ENCODE results near the gene CRADD. TPM values are rescaled to one million over a fixed set of nuclear protein-coding genes. Genes with fewer than 3 reads are reported as not detected.

Gene CRADD
- total and polyA plus RNA-seq, 10 of the 15 experiments (the other 5 are each of a cell fraction or from before 2014, with no cell fraction given), result 7.6 to 15.5 (median 11.7) TPM

- H4K20me1 ChIP-seq (ENCODE audit: control insufficient read depth, insufficient read depth), result no peaks in the 10 kb centered on the region
- ChIA-PET POLR2A (no interaction called here), RAD21 (ENCODE audit: unreplicated experiment) (no interaction called here), CTCF (no interaction called here), SMC1A (ENCODE audit: uncharacterized antibody, unreplicated experiment) (interaction anchor here (0.5 kb wide), 1 partner anchor 10 kb away, joined by 3 read pairs; no protein-coding TSS in a partner anchor)
- no peaks in the 10 kb centered on the region for H3K36me3 ChIP-seq (ENCODE audit: control insufficient read depth in 2 of 2, insufficient read depth in 2 of 2, low read length in 1 of 2)
- FAIRE-seq, result no peak
- no peak overlapping the region for H3K4me2 ChIP-seq (ENCODE audit: control insufficient read depth, insufficient read depth)
- WGBS (ENCODE audit: insufficient coverage, insufficient replicate concordance, low lambda C conversion rate, missing lambda C conversion rate), result 40% methylated on average over 1 of the region's 1 CpG
- no TSS peak for BruUV-seq (replicated peaks)
- H3K27ac ChIP-seq (ENCODE audit: control insufficient read depth, insufficient read depth), result no peak overlapping the region
- H2AFZ ChIP-seq (ENCODE audit: control insufficient read depth, low read depth, low read length), result no peak overlapping the region
- in situ Hi-C loops (cut with MboI) (no loop called here), intact Hi-C loops (cut with micrococcal nuclease; ENCODE audit: unreplicated experiment) (no loop called here)
- no peak overlapping the region for H3K9ac ChIP-seq (ENCODE audit: control insufficient read depth, insufficient read depth, low read length)
- no peaks in the 10 kb centered on the region for H3K79me2 ChIP-seq (ENCODE audit: control insufficient read depth, insufficient read depth, low read length)
- H3K4me3 ChIP-seq, result no peak overlapping the region
- no peak for ATAC-seq
- no peak for DNase-seq (ENCODE audit: low read depth, low spot score)
- H3K4me1 ChIP-seq (ENCODE audit: control insufficient read depth, insufficient read depth, low read length), result no peaks in the 10 kb centered on the region
- H3K9me3 ChIP-seq (replicated peaks; ENCODE audit: control insufficient read depth, insufficient read depth, low read length), result peaks cover 2% of the 10 kb centered on the region; the same call in 1 of the 3 replicates
- no peaks in the 10 kb centered on the region; a peak in 1 of 4 replicates for H3K27me3 ChIP-seq (replicated peaks in 1 of 2; ENCODE audit: control insufficient read depth in 2 of 2, insufficient read depth in 2 of 2, low read length in 1 of 2)
- no peak for TF ChIP-seq SUPT20H (IDR thresholded peaks at IDR 0.05; ENCODE audit: borderline replicate concordance, control insufficient read depth, low read depth, low read length)
- TF ChIP-seq NR2C2 (IDR thresholded peaks at IDR 0.05; ENCODE audit: borderline replicate concordance, control insufficient read depth, insufficient read length, low read depth), result no peak
- TF ChIP-seq IRF5 (IDR thresholded peaks at IDR 0.05; ENCODE audit: borderline replicate concordance), result no peak
- no peak for TF ChIP-seq EZH2 (IDR thresholded peaks at IDR 0.05; ENCODE audit: borderline replicate concordance, control insufficient read depth, low read depth, low read length)
- no peak for TF ChIP-seq ZNF207 (IDR thresholded peaks at IDR 0.05; ENCODE audit: borderline replicate concordance)
- no peak for TF ChIP-seq CHD1 (IDR thresholded peaks at IDR 0.05; ENCODE audit: low read depth, low read length)
- no peak for TF ChIP-seq KDM1A (IDR thresholded peaks at IDR 0.05; ENCODE audit: borderline replicate concordance)
- TF ChIP-seq HDGF (IDR thresholded peaks at IDR 0.05), result no peak
- TF ChIP-seq ZNF384 (IDR thresholded peaks at IDR 0.05; ENCODE audit: borderline replicate concordance, low read depth, low read length), result no peak
- no peak for TF ChIP-seq ZBTB4 (CRISPR knock-in tag; IDR thresholded peaks at IDR 0.05)
- no peak for TF ChIP-seq NR2C1 (IDR thresholded peaks at IDR 0.05)
- no peak for TF ChIP-seq ZZZ3 (IDR thresholded peaks at IDR 0.05; ENCODE audit: control insufficient read depth, insufficient read length, low read depth)
- TF ChIP-seq ATF2 (IDR thresholded peaks at IDR 0.05; ENCODE audit: low read length), result no peak
- no peak for TF ChIP-seq CHD2 (IDR thresholded peaks at IDR 0.05; ENCODE audit: borderline replicate concordance, low read depth, low read length)
- no peak for TF ChIP-seq CBX3 (IDR thresholded peaks at IDR 0.05; ENCODE audit: borderline replicate concordance, low read depth)
- TF ChIP-seq CHD4 (IDR thresholded peaks at IDR 0.05), result no peak
- TF ChIP-seq E4F1 (IDR thresholded peaks at IDR 0.05; ENCODE audit: borderline replicate concordance, partially characterized antibody), result no peak
Measured at GRCh38 chr12:93642751-93643150, 34.4 kb upstream of the CRADD start.

All from GM12878 (cell line).